EH (cell line): ENCODE data around the gene SLC4A4.

Source experiments
- DNase-seq: peaks from one replicate; pipeline ENCODE4 v3.0.0-alpha.2; 2015; ENCODE audit warnings: low read depth

SLC4A4 gene

GRCh38 chr4:71338846-71339593, at the start of gene SLC4A4:
TSS of gene SLC4A4 (plus strand) at chr4:71339020.
- DNase-seq, result peak; percentile 88

GRCh38 chr4:71290074-71290473, 48.7 kb upstream of the SLC4A4 start:
- DNase-seq, result peak; percentile 83

- DNase-seq, result peak; percentile 20
Observed at GRCh38 chr4:71290476-71290875, 48.3 kb upstream of the SLC4A4 start.

GRCh38 chr4:71292228-71292627, 46.6 kb upstream of the SLC4A4 start:
- DNase-seq, result no peak

GRCh38 chr4:71293705-71294104, 45.1 kb upstream of the SLC4A4 start:
- peak; percentile 79 for DNase-seq

- peak; percentile 55 for DNase-seq
Observed at GRCh38 chr4:71294301-71294700, 44.5 kb upstream of the SLC4A4 start.

- DNase-seq, result peak; percentile 7
Observed at GRCh38 chr4:71296945-71297344, 41.9 kb upstream of the SLC4A4 start.

GRCh38 chr4:71300362-71300761, 38.5 kb upstream of the SLC4A4 start:
- no peak for DNase-seq

GRCh38 chr4:71300964-71301363, 37.9 kb upstream of the SLC4A4 start:
- no peak for DNase-seq

GRCh38 chr4:71303287-71303686, 35.5 kb upstream of the SLC4A4 start:
- no peak for DNase-seq

GRCh38 chr4:71303850-71304249, 35.0 kb upstream of the SLC4A4 start:
- DNase-seq, result peak; percentile 47

GRCh38 chr4:71304289-71304850, 34.5 kb upstream of the SLC4A4 start:
- DNase-seq, result peak; percentile 44

GRCh38 chr4:71307729-71308128, 31.1 kb upstream of the SLC4A4 start:
- no peak for DNase-seq

GRCh38 chr4:71322425-71322824, 16.4 kb upstream of the SLC4A4 start:
- DNase-seq, result peak; percentile 58

- DNase-seq, result no peak
Observed at GRCh38 chr4:71333368-71333767, 5.5 kb upstream of the SLC4A4 start.

- DNase-seq, result no peak
Observed at GRCh38 chr4:71333960-71334359, 4.9 kb upstream of the SLC4A4 start.

- peak; percentile 76 for DNase-seq
Observed at GRCh38 chr4:71334465-71334882, 4.3 kb upstream of the SLC4A4 start.

- no peak for DNase-seq
Observed at GRCh38 chr4:71343670-71344466, 5.0 kb downstream of the SLC4A4 start.

GRCh38 chr4:71346710-71347109, 7.9 kb downstream of the SLC4A4 start:
- DNase-seq, result no peak

- no peak for DNase-seq
Observed at GRCh38 chr4:71348586-71348985, 9.8 kb downstream of the SLC4A4 start.

GRCh38 chr4:71355045-71355444, 16.2 kb downstream of the SLC4A4 start:
- no peak for DNase-seq

- DNase-seq, result no peak
Observed at GRCh38 chr4:71355971-71356370, 17.2 kb downstream of the SLC4A4 start.
